ENCODE measurements around the gene SLC66A1. TPM values are rescaled to one million over a fixed set of nuclear protein-coding genes. Genes with fewer than 3 reads are reported as not detected.

Gene SLC66A1
- total and polyA plus RNA-seq, 3 experiments from 2014 or later, result 5.7 to 10.4 (median 8.6) TPM

DNA sequence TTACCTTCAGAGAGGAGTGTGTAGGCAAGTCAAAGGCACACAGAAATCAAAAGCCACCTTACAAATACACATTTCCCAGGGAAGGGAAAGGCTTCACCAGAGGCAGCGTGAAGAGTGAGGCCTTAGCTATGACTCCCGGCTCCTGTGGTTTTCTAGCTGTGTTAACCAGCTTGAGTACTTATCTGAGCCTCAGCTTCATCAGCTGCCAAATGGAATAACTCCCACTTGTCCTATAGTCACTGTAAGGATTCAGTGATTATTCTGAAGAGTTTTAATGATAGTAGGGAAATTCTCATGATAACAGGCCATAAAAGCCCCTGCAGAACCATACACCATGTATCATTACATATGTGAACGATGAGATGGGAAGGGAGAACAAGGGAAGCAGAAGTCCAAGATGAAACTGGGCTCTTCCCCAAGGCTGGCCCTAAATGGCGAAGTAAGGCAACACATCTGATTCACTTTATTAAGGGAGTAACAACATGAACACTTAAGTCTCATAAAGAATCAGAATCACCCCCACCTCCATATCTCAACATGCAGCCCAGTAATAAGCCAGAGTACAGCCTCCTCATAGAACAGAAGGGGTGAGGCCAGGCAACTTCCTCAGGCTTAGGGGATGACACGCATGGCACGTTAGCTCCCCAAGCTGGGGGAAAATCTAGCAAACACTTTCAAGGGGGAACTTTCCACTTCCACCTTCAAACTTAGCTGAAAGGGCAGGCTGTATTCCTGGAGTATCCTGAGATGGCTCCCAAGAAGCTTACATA is 63.7 kb downstream of the SLC66A1 start:
- Mint-ChIP-seq H3K27me3 (no peaks in the 10 kb centered on the region), H3K9me3 (no peaks in the 10 kb centered on the region), H3K27ac (peak overlapping the region in 2 of 8 donors; percentile 15 to 55), H3K4me1 (peaks cover 14 to 47% (median 16%) of the 10 kb centered on the region in 3 donors), H3K36me3 (peaks cover 4 to 87% (median 12%) of the 10 kb centered on the region in 3 donors), H3K4me3 (no peak overlapping the region)
- H3K9me3 ChIP-seq (ENCODE audit: low read length), result no peaks in the 10 kb centered on the region
- H3K36me3 ChIP-seq (ENCODE audit: insufficient read depth, low read length), result peaks cover 54% of the 10 kb centered on the region
- H3K4me3 ChIP-seq (ENCODE audit: low read length), result no peak overlapping the region
- H3K27me3 ChIP-seq (ENCODE audit: insufficient read depth, low read length, poor library complexity, severe bottlenecking), result no peaks in the 10 kb centered on the region
- H3K4me1 ChIP-seq (ENCODE audit: insufficient read depth, low read length), result no peaks in the 10 kb centered on the region
- DNase-seq, result no peak
- ChIA-PET POLR2A (interaction anchor here (0.7 kb wide), 1 partner anchor 82 kb away, joined by 3 read pairs; no protein-coding TSS in a partner anchor), CTCF (interaction anchor here (0.6 to 1.5 kb wide), 2 partner anchors 207 to 266 kb away, joined by 3 to 4 read pairs; no protein-coding TSS in a partner anchor)
- H3K27ac ChIP-seq (ENCODE audit: low read depth, low read length), result no peak overlapping the region

DNA sequence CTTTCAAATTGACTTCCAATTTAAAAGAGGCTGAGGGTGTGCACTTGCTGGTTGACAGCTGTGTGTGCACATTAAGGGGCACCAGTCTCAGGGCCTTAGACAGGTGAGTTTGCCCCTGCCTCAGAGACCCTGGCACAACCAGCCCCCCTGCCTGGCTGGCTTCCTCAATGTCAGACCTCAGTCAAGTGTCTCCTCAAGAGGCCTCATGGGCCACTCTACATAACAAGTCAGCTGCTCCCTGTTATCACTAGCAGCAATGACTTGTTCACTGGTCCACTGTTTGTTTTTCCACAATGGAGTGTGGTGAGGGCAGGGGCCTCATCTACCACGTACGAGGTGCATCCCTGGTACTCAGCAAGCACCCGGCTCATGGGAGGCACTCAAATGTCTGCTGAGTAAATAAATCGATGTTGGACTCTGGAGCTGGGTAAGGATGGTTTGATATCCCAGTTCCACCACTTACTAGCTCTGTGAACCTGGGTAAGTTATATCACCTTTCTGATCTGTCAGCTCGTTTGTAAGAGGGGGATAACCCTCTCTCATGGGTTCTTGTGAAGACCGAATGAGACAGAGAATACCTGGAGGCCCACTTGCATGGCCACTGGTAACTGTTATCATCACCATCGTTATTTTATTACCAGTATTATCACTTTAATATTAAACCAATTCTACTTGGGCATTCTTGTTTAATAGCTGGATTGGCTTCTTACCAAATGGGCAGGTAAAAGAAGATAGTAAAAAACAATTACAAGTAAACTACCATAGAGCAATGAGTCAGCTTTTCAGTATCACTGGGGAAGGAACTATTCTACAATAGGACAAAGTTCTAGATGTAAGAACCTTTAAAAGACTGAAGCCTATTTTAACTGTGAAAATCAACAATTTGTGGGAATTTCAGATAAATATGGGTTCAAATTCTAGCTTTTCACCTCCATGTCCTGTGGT is 64.6 kb downstream of the SLC66A1 start:
- POLR2A ChIA-PET, result no interaction called here
- no peaks in the 10 kb centered on the region for H3K27me3 Mint-ChIP-seq
- Histone ChIP-seq H3K4me1 (ENCODE audit: insufficient read depth, low read length) (no peaks in the 10 kb centered on the region), H3K4me3 (ENCODE audit: low read length) (no peak overlapping the region), H3K27me3 (ENCODE audit: insufficient read depth, low read length, poor library complexity, severe bottlenecking) (no peaks in the 10 kb centered on the region), H3K36me3 (ENCODE audit: insufficient read depth, low read length) (peaks cover 54% of the 10 kb centered on the region), H3K9me3 (ENCODE audit: low read length) (no peaks in the 10 kb centered on the region), H3K27ac (ENCODE audit: low read depth, low read length) (no peak overlapping the region)
- peaks cover 14 to 47% (median 16%) of the 10 kb centered on the region in 3 donors for H3K4me1 Mint-ChIP-seq
- H3K4me3 Mint-ChIP-seq, result no peak overlapping the region
- H3K27ac Mint-ChIP-seq, result peak overlapping the region in 6 of 8 donors; percentile 10 to 77 (median 51)
- peaks cover 4 to 86% (median 13%) of the 10 kb centered on the region in 3 donors for H3K36me3 Mint-ChIP-seq
- no peak for DNase-seq
- CTCF ChIA-PET, result interaction anchor here (1.5 to 2.0 kb wide), 3 partner anchors 14 to 284 kb away, joined by 3 to 8 read pairs (median 4); no protein-coding TSS in a partner anchor
- H3K9me3 Mint-ChIP-seq, result no peaks in the 10 kb centered on the region

DNA sequence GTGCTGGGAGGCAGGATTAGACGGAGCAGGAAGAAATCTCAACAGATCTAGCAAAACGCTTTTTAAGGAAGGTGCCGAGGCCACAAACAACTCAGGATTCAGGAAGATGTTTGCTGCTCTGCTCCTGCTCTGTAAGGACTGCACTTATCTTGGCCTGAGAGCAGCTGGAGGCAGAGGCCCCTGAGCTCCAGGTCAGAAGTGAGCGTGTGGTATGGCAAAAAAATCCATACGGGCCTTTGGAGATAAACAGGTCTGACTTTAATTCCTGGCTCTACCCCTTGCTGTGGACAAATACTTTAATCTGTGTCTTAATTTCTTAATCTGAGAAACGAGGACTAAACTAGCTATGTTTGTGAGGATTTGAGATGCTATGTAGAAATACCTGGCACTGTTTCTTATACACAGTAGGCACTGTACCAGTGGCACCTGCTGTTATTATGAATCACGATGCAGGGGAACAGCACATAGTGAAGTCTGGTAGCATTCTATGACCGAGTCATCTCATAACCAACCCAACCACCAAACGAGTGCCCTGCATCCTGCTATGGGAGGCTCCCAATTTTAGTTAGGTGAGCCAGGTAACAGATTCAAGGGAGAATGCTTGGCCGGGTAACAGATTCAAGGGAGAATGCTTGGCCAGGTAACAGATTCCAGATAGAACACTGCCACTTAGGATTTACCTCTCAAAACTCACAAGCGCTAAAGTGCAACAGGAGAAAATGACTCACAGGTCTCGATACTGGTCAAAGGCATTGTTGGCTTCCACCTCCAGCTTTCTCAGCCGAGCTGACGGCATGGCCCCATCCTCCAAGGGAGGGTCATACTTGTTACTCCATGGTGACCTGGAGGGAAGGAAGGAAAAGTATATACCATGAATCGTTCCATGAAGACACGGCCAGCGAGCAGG is 65.9 kb downstream of the SLC66A1 start:
- ChIA-PET POLR2A (no interaction called here), CTCF (interaction anchor here (1.7 to 2.0 kb wide), 2 partner anchors 13 to 283 kb away, joined by 4 to 8 read pairs; no protein-coding TSS in a partner anchor)
- Mint-ChIP-seq H3K27ac (peak overlapping the region in 5 of 8 donors; percentile 5 to 63 (median 33)), H3K4me3 (no peak overlapping the region), H3K4me1 (peaks cover 14 to 39% (median 14%) of the 10 kb centered on the region in 3 donors), H3K36me3 (peaks cover 4 to 86% (median 14%) of the 10 kb centered on the region in 3 donors), H3K9me3 (no peaks in the 10 kb centered on the region), H3K27me3 (no peaks in the 10 kb centered on the region)
- no peak overlapping the region for H3K27ac ChIP-seq (ENCODE audit: low read depth, low read length)
- no peak for DNase-seq
- peaks cover 65% of the 10 kb centered on the region for H3K36me3 ChIP-seq (ENCODE audit: insufficient read depth, low read length)
- no peaks in the 10 kb centered on the region for H3K27me3 ChIP-seq (ENCODE audit: insufficient read depth, low read length, poor library complexity, severe bottlenecking)
- no peaks in the 10 kb centered on the region for H3K9me3 ChIP-seq (ENCODE audit: low read length)
- no peak overlapping the region for H3K4me3 ChIP-seq (ENCODE audit: low read length)
- no peaks in the 10 kb centered on the region for H3K4me1 ChIP-seq (ENCODE audit: insufficient read depth, low read length)

Other genes with a start within 250 kb of the SLC66A1 start
- 100 to 1,000 TPM; 110 to 112 TPM for gene UBR4, start 102.1 kb upstream of the SLC66A1 start, total RNA-seq
- 27.4 TPM for gene UBR4, start 102.1 kb upstream of the SLC66A1 start, polyA plus RNA-seq
- gene EMC1, start 60.8 kb upstream of the SLC66A1 start, total RNA-seq, result 10 to 100 TPM; 57.0 to 58.2 TPM
- 24.7 TPM for gene EMC1, start 60.8 kb upstream of the SLC66A1 start, polyA plus RNA-seq
- 100 to 1,000 TPM; 137 TPM for gene MRTO4, start 60.5 kb upstream of the SLC66A1 start, total RNA-seq
- gene MRTO4, start 60.5 kb upstream of the SLC66A1 start, polyA plus RNA-seq, result 28.5 TPM
- under 1 TPM; 0.29 to 0.50 TPM for gene AKR7A3, start 23.6 kb upstream of the SLC66A1 start, total RNA-seq
- gene AKR7A3, start 23.6 kb upstream of the SLC66A1 start, polyA plus RNA-seq, result not detected
- gene AKR7A2, start 182 bp upstream of the SLC66A1 start, total RNA-seq, result 10 to 100 TPM; 36.4 to 38.3 TPM
- gene AKR7A2, start 182 bp upstream of the SLC66A1 start, polyA plus RNA-seq, result 102 TPM
- 100 to 1,000 TPM; 284 to 289 TPM for gene CAPZB, start 173.2 kb downstream of the SLC66A1 start, total RNA-seq
- 540 TPM for gene CAPZB, start 173.2 kb downstream of the SLC66A1 start, polyA plus RNA-seq

Data from CD8-positive, alpha-beta memory T cell (primary cell).